ENCODE measurements around the gene LZIC. TPM values are rescaled to one million over a fixed set of nuclear protein-coding genes. Genes with fewer than 3 reads are reported as not detected.

The LZIC gene
- total RNA-seq, 2 donors from 2014 or later: 21.9 to 27.9 TPM

DNA sequence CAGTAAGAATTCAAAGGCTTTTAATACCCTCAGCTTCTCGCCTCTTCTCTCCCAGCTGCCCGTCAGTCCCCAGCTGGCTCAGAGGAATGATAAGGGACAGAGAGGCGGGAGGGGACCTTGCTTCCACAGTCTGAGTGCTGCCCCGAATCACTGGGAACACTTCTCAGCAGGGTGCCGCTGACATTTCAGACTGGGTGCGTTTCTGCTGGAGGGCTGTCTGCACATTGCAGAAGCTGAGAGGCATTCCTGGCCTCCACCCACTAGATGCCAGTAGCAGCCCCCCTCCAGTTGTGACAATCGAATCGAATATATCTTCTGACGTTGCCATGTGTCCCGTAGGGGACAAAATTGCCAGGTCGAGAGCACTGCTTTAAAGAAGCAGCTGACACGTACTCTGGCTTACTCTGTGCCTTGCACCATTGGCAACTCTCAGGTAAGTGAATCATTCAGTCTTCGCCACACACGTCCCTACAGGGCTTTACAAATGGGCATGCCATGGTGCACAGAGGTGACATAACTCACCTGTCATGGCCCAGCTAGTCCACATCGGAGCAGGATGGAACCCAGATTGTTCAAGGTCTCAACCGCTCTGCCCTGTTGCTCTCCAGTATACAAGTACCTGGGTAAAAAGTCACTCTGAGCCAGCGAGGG, 57.0 kb downstream of the LZIC start:
- ATAC-seq (ENCODE audit: insufficient number of reproducible peaks, low FRiP score, low read depth): no peak

DNA sequence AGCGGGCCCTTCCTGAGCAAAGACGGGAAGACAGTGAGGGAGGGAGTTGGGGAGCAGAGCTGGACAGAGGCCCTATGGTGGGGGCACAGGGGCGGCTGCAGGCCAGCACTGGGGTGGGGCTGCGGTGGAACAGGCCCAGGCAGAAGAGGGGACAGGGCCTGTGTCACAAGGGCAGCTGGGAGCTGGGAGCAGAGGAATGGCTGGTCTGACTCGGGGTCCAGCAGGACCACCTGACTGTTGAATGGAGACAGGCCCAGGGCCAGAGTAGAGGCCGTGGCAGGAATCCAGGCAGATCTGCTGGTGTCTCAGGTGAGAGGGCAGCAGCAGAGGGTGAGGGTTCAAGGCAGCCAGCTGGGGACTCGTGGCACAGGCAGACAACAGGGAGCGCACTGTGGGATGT, 58.4 kb downstream of the LZIC start:
- Histone ChIP-seq H3K27ac (no peak overlapping the region), H3K36me3 (no peaks in the 10 kb centered on the region), H3K4me1 (ENCODE audit: control insufficient read depth in 1 of 2, low read depth in 2 of 2) (peaks cover 0 to 2% of the 10 kb centered on the region in 2 donors), H3K27me3 (replicated peaks; ENCODE audit: insufficient read depth) (no peaks in the 10 kb centered on the region), H3K9me3 (no peaks in the 10 kb centered on the region), H3K4me3 (no peak overlapping the region)
- no peak for ATAC-seq (ENCODE audit: insufficient number of reproducible peaks, low FRiP score, low read depth)
- TF ChIP-seq, protein P1, sequence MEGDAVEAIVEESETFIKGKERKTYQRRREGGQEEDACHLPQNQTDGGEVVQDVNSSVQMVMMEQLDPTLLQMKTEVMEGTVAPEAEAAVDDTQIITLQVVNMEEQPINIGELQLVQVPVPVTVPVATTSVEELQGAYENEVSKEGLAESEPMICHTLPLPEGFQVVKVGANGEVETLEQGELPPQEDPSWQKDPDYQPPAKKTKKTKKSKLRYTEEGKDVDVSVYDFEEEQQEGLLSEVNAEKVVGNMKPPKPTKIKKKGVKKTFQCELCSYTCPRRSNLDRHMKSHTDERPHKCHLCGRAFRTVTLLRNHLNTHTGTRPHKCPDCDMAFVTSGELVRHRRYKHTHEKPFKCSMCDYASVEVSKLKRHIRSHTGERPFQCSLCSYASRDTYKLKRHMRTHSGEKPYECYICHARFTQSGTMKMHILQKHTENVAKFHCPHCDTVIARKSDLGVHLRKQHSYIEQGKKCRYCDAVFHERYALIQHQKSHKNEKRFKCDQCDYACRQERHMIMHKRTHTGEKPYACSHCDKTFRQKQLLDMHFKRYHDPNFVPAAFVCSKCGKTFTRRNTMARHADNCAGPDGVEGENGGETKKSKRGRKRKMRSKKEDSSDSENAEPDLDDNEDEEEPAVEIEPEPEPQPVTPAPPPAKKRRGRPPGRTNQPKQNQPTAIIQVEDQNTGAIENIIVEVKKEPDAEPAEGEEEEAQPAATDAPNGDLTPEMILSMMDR (IDR thresholded peaks at IDR 0.05): no peak
- DNase-seq (ENCODE audit: low spot score): no peak

More for the DNA sequence above, 57.0 kb downstream of the LZIC start:
- Histone ChIP-seq H3K4me1 (ENCODE audit: control insufficient read depth in 1 of 2, low read depth in 2 of 2) (peaks cover 5 to 11% of the 10 kb centered on the region in 2 donors), H3K27ac (no peak overlapping the region), H3K4me3 (no peak overlapping the region), H3K27me3 (replicated peaks; ENCODE audit: insufficient read depth) (no peaks in the 10 kb centered on the region), H3K36me3 (no peaks in the 10 kb centered on the region), H3K9me3 (no peaks in the 10 kb centered on the region)
- TF ChIP-seq, protein P1 (IDR thresholded peaks at IDR 0.05): no peak
- DNase-seq (ENCODE audit: low spot score): no peak

DNA sequence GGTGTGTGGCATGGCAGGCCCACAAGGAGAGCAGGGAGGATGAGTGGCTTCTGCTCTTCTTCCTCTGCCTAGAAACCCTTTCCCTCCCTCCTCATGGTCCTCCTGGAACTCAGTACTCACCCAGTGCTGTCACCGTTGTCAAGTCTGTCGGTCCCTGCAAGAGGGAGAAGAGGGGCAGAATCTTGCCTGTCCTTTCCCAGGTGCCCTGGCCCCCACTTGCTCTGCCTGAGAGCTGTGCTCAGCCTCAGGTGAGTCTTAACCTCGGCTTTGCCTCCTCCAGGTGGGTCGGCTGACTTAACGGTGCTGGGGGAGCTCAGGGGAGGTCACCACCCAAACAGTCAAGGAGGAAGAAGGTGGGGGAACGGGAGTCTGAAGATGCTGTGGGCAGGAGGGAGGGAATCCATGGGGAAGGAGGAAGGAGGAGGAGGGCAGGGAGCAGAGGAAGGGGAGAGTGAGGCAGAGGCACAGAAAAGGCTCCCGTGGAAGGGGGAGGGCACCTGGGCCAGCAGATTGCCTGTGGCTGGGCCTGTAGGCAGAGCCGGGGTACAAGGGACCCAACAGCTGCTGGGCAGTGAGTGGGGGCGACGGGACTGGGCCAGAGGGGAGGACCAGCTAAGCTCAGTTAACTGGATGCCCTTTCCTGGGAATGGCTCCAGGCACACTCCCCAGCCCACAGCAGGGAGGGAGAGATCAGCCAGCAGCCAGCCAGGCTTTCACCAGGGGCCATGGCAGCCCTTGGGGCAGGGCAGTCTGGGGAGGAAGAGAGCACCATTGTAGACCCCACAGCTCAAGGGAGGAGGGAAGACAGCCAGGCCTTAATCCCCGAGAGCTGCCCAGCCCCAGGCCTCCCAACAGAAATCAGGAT, 59.4 kb downstream of the LZIC start:
- no peaks in the 10 kb centered on the region for H3K36me3 ChIP-seq
- no peak for ATAC-seq (ENCODE audit: insufficient number of reproducible peaks, low FRiP score, low read depth)
- no peaks in the 10 kb centered on the region for H3K27me3 ChIP-seq (replicated peaks; ENCODE audit: insufficient read depth)
- H3K27ac ChIP-seq: no peak overlapping the region
- DNase-seq (ENCODE audit: low spot score): no peak
- H3K9me3 ChIP-seq: no peaks in the 10 kb centered on the region
- no peaks in the 10 kb centered on the region for H3K4me1 ChIP-seq (ENCODE audit: control insufficient read depth in 1 of 2, low read depth in 2 of 2)
- TF ChIP-seq, protein P1 (IDR thresholded peaks at IDR 0.05): no peak
- no peak overlapping the region for H3K4me3 ChIP-seq

DNA sequence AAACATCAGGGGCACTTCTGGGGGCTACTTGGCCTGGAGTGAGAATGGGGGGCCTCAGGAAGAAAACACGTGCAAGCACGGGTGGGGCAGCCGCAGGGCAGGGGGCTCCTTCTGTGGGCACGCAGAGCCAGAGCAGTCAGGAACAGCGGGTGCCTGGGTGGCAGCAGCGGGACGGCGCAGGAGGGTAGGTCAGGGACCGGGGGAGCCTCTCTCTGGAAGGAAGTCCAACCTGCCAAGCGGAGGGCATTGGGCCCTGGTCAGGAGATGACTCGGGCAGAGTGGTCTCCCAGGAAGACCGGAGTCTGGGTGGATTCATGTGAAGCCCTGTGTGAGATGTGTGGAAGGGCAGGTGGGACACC, 60.3 kb downstream of the LZIC start:
- DNase-seq (ENCODE audit: low spot score) (no peak), ATAC-seq (ENCODE audit: insufficient number of reproducible peaks, low FRiP score, low read depth) (no peak)
- Histone ChIP-seq H3K27ac (no peak overlapping the region), H3K9me3 (no peaks in the 10 kb centered on the region), H3K4me3 (no peak overlapping the region), H3K36me3 (no peaks in the 10 kb centered on the region), H3K27me3 (replicated peaks; ENCODE audit: insufficient read depth) (no peaks in the 10 kb centered on the region), H3K4me1 (ENCODE audit: control insufficient read depth in 1 of 2, low read depth in 2 of 2) (no peaks in the 10 kb centered on the region)
- TF ChIP-seq, protein P1 (IDR thresholded peaks at IDR 0.05): no peak

DNA sequence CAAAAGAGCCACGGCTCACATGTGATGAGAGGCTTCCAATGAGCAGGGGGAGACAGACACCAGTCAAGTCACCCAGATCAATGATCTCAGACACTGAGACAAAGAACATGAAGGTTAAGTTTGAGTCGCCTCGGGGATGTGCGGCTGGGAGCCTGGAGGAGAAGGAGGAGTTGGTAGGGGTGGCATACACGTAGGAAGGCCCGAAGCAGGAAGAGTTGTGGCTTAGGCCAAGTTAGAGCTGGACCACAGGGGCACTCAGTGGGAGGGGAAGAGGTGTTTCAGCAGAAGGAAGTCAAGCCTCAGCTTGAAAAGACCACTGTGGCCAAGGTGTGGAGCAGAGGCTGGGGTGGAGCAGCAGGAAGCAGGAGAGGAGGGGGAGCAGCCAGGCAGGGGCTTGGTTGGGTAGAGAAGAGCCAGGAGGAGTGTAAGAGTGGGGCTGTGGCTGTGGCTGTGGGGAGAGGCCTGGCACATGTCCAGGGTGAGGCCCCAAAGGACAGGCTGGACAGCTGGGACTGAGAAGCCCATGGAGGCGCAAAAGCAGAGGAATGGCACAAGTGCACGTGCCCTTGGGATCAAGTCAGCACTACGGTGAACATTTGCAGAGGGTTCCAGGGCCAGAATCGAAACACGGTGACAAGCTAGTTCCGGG, 60.8 kb downstream of the LZIC start:
- H3K27me3 ChIP-seq (replicated peaks; ENCODE audit: insufficient read depth): no peaks in the 10 kb centered on the region
- no peaks in the 10 kb centered on the region for H3K9me3 ChIP-seq
- no peak for ATAC-seq (ENCODE audit: insufficient number of reproducible peaks, low FRiP score, low read depth)
- no peaks in the 10 kb centered on the region for H3K36me3 ChIP-seq
- TF ChIP-seq, protein P1 (IDR thresholded peaks at IDR 0.05): no peak
- no peak for DNase-seq (ENCODE audit: low spot score)
- no peak overlapping the region for H3K4me3 ChIP-seq
- H3K27ac ChIP-seq: no peak overlapping the region
- H3K4me1 ChIP-seq (ENCODE audit: control insufficient read depth in 1 of 2, low read depth in 2 of 2): no peaks in the 10 kb centered on the region
